MM.1S (cell line): ENCODE data around the gene CYBRD1.
"Not testable (repeated sequence)": the region's sequence is repeated elsewhere in the genome, so short reads cannot be mapped to it uniquely, and the experiment has no call there.

Experiments
- CTCF ChIP-seq: fragments of 300-600 bp; sonication (generic); IDR thresholded peaks from 2 replicates; pipeline ENCODE4 v1.5.1; 2016; ENCODE audit warnings: antibody characterized with exemption, low read length, mixed read lengths
- EZH2 ChIP-seq: fragments of 300-600 bp; sonication (generic); optimal IDR thresholded peaks from 2 replicates; pipeline ENCODE3; 2017; ENCODE audit warnings: low read depth, mild to moderate bottlenecking, antibody characterized with exemption, low read length, mixed read lengths
- EZH2phosphoT487 ChIP-seq: fragments of 300-600 bp; sonication (generic); IDR thresholded peaks from 2 replicates; pipeline ENCODE4 v1.6.1; 2018; ENCODE audit warnings: antibody characterized with exemption, low read length

- not testable (repeated sequence) for TF ChIP-seq CTCF, EZH2, EZH2phosphoT487
These were observed 24.6 kb upstream of the CYBRD1 start for GRCh38 chr2:171497664-171498063.
